Umbilical cord (tissue), 2 donors: Measurements from ENCODE around the gene MDN1. TPM values are rescaled to one million over a fixed set of nuclear protein-coding genes. Genes with fewer than 3 reads are reported as not detected.
"Not testable (repeated sequence)": the region's sequence is repeated elsewhere in the genome, so short reads cannot be mapped to it uniquely, and the experiment has no call there.

Experiments used
- DNase-seq: peaks from one replicate; pipeline ENCODE4 v3.0.0-alpha.2; 2015; ENCODE audit warnings: low spot score
- total RNA-seq: library from RNA; depleted of rRNA; stranded (reverse); fragments of >200 nt; gene quantifications from one replicate; pipeline ENCODE4 v1.2.3, GENCODE V29; 2014; ENCODE audit warnings: low replicate concordance; ENCODE audit not compliant: insufficient read depth

MDN1 gene
- total RNA-seq, 1 donor from 2014 or later = 29.4 TPM

DNA sequence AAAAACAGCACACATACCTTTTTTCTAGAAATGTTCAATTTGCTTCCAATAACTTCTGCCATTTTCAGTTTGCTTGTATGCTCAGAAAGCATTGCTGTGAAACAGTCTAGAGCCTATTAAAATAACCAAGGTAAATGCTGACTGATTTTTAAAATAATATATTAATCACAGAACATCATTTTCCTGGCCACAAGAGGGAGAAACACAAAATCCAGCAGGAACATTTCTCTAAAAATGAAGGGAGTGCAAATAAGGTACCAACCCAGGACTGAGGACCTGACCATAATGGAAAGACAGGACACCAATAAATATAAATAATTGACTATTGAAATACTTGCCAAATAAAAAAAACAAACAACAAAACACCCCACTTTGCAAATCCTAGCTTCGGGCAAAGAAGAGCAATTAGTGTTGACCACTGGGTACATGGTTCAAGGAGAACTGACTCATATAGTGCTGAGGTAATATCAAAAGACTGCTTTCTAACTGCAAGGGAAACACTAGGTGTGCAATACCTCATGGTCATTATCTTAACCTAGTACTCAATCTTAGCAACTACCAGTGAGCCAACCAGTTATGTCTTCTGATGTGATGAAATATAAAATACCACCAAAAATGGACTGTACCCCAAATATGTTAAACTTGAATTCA, 42.9 kb downstream of the MDN1 start:
- no peak for DNase-seq

DNA sequence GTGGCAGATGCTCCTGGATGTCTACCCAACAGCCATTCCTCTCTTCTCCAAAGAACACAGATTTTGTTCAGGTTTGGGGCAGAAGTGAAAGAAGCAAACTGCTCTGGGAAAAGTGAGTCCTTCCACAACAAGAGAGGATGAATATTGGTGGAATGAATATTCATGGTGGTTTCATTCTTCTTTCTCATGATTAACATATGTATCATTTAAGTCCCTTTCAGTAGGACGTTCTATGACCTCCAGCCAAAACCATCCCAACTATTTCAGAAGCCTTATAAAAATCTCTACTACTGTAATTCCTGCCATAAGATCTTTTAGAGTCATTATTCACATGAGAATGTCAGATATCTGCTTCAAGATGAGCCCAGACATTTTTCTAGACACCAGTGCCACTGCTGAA, 44.4 kb downstream of the MDN1 start:
- DNase-seq = no peak

DNA sequence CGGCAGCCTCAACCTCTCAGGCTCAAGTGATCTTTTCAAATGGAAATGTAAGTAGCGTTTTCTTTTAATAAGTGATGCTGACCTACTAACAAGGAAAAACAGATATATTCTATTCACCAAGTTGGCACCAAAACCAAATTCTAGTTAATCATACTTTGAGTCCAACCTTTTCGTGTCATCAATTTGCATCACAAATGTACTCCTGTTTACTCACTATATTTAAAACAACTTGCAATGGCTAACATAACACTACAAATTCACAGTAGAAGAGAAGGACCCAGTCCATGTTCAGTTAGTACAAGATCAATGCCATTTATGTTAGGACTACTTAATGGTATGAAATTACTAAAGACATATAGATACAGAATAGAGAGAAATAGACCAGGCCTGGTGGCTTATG, 50.0 kb downstream of the MDN1 start:
- DNase-seq = no peak

DNA sequence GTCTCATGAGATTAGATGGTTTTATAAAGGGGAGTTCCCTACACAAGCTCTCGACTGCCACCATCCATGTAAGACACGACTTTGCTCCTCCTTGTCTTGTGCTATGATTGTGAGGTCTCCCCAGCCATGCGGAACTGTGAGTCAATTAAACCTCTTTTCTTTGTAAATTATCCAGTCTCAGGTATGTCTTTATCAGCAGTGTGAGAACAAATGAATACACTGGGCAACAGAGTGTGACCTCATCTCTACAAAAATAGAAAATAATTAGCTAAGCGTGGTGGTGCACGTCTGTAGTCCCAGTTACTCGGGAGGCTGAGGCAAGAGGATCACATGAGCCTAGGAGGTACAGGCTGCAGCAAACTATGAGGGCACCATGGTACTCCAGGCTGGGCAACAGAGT, 51.3 kb downstream of the MDN1 start:
- DNase-seq = no peak

DNA sequence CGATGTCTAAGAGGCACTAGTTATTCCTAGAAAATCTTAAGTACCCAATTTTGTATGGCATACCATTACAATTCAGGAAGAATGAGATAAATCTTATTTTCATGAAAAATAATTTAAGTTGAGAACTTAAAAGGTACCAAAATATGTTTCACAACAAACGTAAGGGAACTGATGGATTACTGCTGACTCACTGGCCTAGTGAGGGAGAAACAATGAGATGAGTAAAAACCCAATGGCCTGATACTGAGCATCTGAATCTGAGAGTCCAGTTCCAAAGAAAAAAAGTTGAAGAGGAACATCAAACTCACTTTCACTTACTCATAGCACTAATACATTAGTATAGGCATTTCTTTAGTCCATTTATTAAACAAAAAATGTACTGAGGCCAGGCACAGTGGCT, 56.0 kb downstream of the MDN1 start:
- DNase-seq = no peak

DNA sequence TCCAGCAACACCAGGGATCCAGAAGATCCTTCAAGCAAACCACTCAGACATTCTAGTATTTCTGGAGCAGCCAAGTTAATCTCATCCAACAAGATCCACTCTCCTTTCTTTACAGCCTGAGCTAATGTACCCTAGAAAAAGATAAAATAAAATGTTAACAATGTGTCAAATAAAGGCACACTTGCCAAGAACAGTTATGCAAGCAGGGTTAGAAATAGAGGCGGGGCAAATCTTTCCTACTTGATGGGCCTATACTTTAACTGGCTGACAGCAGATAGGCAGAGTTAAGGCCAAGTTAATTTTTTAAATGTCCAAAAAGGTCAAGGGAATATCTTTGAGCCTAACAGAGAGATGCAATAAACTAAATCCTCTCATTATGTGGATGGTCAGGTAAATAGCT, 60.8 kb downstream of the MDN1 start:
- no peak for DNase-seq

DNA sequence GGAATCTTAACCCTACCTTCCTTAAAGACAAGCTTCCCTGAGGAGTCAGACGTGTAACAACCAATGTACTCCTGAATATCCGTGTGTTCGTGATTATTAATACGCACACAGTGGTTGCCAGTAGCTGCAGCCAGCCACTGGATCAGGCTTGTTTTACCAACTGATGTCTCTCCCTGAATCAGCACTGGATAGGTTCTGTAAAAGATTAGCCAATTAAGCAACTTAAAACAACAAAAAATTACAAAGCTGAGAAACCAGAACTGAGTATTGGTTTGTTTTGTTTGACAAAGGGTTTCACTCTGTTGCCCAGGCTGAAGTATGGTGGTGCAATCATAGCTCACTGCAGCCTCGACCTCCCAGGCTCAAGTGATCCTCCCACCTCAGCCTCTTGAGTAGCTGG, 69.3 kb downstream of the MDN1 start:
- DNase-seq = no peak

DNA sequence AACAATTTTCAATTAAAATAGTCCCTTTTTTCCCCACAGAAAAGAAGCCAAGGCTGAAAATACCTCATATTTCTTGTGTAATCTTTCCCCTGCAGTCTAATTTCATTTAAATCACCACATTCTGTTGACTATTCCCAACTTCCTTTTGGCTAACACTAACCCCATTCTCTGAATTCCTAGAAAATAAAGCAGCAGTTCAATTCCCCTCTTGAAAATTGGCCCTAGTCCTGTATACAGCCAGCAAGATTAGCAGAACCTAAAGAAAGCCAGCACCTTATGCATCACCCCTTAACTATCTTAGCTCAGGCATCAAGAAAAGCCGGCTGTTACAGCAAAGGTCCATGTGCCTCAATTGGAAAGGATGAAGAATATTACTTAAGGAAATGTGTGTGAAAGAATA, 69.7 kb downstream of the MDN1 start:
- DNase-seq = no peak

DNA sequence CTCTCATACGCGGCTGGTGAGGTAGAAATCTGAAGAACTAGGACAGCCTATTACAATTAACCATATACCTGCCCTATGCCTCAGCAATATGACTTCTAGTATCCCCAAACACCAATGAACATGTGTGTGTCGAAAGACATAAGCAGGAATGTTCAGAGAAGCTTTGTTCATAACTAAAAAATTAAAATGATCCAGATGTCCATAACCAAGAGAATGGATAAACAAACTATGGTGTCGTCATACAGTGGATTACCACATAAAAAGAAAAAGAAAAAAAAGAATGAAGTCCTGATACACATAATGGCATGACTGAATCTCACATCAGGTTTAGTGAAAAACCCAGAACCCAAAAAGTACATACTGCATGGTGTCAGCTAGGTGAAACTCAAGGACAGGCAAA, 73.9 kb downstream of the MDN1 start:
- DNase-seq = no peak

DNA sequence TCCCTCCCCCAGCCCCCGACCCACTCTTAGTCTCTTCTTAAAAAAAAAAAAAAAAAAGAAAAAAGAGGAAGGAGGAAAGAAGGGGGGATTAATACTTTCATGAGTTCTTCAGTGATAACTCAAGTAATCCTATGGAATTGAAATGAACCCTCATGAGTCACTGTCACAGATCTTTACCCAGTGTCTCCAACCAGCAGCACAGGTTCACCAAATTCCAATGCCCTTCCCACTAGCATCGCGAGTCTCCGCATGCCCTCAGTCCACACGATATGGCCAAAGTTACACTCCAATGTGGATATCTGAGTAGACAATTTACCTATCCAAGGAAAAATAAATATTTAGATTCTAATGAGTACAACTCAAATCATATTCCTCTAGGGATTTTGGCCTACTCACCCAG, 74.5 kb downstream of the MDN1 start:
- no peak for DNase-seq

DNA sequence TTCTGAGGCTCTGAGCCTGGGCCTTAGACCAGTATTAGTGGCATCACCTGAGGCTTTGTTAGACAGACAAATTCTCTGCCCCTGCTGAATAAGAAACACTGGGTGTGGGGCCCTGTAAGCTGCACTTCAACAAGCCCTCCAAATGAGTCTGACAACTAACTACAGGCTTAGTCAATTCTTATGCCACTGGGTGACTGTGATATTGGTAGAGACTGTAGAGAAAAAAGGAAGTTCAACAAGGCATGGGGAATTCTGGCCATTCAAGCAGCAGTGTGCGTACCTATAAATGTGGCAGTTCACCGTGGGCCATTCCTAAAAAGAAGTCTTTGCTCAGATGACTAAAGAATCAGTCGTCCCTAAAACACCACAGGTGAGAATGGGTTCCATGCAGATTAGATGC, 82.7 kb downstream of the MDN1 start:
- no peak for DNase-seq

DNA sequence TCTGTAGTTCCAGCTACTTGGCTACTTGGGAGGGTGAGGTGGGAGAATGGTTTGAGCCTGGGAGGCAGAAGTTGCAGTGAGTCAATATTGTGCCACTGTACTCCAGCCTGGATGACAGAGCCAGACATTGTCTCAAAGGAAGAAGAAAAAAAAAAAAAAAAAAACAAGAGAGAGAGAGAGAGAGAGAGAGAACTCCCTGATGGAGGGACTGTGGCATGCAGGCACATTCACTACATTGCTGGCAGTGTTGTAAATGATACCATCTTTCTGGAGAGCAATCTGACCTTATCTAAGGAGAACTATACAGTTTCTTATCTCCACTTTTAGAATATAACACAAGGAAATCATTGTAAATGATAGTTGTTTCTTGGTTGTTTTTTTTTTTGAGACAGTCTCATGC, 85.1 kb downstream of the MDN1 start:
- DNase-seq = no peak

DNA sequence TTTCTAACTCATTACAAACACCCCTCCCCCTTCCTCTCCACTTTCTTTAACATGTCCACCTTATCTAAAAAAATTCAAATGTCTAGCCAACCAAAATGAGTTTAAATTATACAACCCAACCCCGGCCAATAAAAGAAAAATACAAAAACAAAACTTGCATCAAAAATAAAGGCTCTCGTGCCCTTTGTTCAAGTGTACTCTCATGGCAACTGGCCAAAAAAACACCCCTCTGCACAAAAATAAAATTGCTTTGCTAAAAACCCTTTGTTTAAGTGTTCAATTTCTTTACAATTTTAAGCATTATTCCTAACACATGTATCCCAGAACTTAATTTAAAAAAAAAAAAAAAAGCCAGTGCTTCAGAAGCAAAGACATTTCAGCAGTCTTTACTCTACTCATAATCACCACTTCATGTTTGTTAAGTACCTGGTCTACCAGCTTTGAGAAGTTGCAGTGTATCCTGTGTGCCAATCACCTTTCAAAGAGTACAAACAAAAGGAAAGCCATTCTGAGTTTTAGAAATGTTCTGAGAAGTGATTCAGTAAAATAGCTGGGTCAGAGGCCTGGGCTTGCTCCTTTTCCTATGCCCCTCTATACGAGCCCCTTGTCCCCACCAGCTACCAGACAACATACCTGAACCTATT, 87.5 kb downstream of the MDN1 start:
- DNase-seq = no peak

DNA sequence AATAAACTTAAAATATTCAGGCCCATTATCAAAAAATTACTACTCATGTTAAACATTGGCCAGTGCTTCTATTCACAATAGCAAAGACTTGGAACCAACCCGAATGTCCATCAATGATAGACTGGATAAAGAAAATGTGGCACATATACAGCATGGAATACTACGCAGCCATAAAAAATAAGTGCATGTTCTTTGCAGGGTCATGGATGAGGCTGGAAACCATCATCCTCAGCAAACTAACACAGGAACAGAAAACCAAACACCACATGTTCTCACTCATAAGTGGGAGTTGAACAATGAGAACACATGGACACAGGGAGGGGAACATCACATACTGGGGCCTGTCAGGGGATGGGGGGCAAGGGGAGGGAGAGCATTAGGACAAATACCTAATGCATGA, 88.3 kb downstream of the MDN1 start:
- not testable (repeated sequence) for DNase-seq

DNA sequence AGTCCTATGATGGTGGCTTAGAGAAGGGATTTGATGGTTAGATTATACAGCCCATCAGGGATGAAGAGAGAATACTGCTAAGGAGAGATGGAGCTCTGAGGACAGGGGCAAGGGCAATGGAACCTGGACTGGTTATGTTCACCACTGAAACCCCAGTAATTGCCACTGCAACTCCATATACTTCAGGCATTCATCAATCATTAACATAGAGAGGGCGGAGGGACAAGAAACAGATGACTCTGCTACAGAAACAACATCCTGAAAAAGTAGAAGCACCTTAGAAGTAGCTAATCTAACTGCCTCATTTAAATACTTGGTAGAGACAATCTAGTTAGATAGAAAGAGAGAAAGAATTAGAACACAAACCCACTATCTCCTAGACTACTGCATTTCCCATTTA, 89.8 kb downstream of the MDN1 start:
- DNase-seq = no peak

DNA sequence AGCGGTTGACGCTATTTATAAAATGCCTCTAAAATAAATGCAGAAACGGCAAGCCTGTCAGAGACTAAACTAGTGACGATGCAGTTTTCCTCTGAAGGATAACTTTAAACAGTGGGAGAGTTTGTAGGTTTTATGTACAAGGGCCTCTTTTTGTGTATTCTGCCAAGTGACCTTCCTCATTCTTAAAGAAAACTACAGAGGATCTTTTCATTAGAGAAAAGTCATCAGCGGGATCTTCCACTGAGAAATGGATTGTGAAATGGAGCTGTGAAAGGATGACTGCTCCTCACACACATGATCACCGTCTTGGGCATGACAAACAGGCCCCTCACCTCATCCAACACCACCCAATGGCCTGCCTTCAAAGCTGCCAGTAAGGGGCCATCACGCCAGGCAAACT, 92.1 kb downstream of the MDN1 start:
- DNase-seq = no peak

DNA sequence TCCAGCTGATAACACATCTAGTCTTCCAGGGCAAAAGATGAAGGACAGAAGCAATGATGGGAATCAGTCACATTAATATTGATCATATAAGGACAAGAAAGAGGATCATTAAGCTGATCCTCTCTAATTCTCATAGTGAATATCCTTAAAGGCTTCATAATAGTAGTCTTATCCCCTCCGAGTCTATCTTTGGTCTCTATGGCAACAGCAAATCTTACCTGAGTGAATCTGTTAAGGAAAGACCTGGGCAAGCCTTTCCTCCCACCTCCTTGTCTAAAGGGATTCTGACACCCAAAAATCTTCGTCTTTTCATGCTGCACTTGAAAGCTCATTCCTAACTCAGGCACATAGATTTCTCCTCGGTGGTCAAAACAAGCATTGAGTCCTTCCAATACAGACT, 94.6 kb downstream of the MDN1 start:
- no peak for DNase-seq

DNA sequence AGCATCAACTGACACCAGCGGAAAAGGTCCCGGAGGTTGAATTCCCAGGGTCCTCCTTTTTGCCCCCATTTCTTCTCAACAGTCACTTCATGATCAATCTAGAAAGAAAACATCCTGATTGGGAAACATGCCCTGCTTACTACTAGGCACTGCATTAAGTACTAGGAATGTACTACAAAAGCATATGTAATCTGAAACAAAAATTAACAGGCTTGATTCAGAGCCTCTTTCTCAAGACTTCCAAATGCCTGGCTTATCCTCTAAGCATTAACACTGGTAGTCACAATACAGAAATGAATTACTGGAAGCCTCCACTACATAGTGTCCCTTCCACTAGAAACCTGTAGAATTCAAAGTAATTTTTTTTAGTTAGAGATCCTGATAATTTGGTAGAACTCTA, 96.5 kb downstream of the MDN1 start:
- DNase-seq = no peak

DNA sequence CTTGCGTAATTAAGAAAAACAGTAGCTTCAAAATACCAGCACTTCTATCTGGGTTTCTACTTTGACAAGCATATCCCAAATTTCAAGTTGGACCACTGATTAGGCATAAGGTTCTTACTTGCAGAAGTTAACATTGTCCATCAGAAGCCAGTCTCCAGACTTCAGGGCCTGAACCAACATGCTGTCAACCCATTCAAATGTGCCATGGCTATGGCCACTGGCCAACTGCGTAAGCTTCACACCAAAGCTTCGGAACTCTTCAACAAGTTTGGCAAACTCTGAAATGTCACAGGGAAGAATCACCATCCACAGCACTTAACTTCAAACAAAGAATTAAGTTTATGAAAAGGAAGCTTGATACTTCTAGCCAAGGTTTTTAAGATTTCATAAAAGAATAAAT, 103.1 kb downstream of the MDN1 start:
- DNase-seq = no peak

DNA sequence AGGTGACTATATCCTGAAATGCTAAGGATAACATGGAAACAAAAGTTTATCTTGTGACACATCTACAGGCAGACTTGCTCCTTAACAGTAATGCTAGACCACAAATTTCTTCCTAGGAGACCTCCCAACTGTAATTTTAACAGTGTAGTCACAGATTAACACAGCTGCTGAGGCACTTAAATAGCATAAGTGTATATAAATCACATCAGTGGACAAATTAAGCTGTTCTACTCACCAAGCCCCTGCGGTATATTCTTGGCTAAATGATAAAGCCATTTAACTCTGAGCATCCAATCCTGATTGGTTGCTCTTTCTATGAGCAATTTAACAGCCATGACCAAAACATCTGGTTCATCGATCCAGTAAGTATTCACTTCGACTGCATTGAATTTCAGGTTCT, 107.8 kb downstream of the MDN1 start:
- DNase-seq = no peak

DNA sequence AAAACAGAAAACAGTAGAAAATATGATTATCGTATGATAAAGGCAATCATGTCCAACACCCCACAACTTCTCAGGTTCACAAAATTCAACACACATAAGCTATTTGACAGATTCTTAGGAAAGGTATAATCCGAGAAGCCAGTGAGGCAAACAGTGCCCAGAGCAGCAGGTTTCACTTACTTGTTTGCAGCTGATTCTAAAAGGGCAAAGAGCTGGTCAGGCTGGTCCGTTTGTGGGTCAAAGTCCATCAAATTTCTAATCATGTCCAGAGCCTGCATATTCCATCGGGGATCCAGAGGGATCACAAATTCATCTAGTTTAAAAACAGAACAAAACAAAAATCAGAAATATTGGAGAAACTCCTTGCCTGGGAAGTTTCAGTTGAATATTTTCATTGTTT, 111.3 kb downstream of the MDN1 start:
- DNase-seq = no peak

DNA sequence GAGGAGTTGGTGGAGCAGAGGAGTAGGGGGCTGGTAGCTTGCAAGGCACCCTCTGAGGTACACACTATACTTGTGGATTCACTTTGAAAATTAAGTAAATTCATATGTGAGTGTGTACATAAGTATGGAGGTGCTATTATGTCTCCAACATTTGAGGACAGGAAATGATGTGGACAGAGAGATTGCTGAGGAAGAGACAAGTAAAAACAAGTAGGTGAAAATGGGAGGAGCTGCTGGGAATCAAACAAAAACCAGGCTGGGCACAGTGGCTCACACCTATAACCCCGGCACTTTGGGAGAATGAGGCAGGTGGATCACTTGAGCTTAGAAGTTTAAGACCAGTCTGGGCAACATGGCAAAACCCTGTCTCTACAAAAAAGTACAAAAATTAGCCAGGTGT, 111.8 kb downstream of the MDN1 start:
- DNase-seq = no peak

DNA sequence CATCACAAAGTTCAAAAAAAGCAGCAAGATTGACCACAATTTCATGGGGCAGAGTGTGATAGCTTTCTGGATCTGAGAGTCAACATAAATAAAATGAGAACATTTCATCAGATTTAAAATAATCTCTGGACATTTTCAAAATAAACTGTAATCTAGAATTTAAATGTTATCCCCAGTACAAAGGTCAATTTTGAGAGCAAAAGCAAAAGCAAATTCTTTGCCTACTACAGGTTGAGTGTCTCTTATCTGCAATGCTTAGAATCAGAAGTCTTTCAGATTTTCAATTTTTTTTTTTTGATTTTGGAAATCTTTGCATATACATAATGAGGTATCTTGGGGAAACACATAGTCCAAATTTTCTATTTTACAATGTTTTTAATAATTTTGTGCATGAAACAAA, 113.5 kb downstream of the MDN1 start:
- no peak for DNase-seq

DNA sequence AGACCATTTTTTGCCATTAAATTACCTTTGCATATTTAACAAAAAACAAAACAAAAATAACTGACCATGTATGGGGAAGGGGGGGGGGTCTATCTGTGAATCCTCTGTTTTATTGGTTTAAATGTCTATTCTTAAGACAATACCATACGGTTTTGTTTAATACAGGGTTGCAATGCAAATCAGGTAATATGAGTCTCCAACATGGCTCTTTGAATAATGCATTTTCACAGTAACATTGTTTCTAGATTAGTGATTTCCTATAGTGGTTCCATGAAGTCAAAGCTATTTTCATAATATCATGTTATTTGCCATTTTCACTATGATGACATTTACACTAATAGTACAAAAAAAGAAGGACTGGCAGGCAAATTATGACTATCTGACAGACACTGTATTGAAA, 116.3 kb downstream of the MDN1 start:
- no peak for DNase-seq
